H9 (cell line): ENCODE measurements around the gene ACBD3. TPM values are rescaled to one million over a fixed set of nuclear protein-coding genes. Genes with fewer than 3 reads are reported as not detected.

Source experiments
- DNase-seq: peaks from one replicate; pipeline ENCODE4 v3.0.0-alpha.2; 2017
- H2AFZ ChIP-seq: one replicate; pipeline ENCODE4 v1.6.1; 2013; ENCODE audit warnings: mild to moderate bottlenecking, low read length, control low read depth, moderate library complexity
- H2AK5ac ChIP-seq: 2 replicates; pipeline ENCODE4 v1.6.1; 2013; ENCODE audit warnings: low read length, control low read depth, mixed read lengths; ENCODE audit not compliant: insufficient read length
- H2BK120ac ChIP-seq: one replicate; pipeline ENCODE4 v1.6.1; 2013; ENCODE audit warnings: low read depth, mild to moderate bottlenecking, low read length, control low read depth, inconsistent platforms; ENCODE audit not compliant: poor library complexity, severe bottlenecking
- H2BK12ac ChIP-seq: 2 replicates; pipeline ENCODE4 v1.6.1; 2013; ENCODE audit warnings: low read length, control low read depth, mixed read lengths, low read depth; ENCODE audit not compliant: insufficient read length
- H2BK15ac ChIP-seq: 2 replicates; pipeline ENCODE4 v1.6.1; 2013; ENCODE audit warnings: low read depth, low read length, control low read depth
- H2BK20ac ChIP-seq: one replicate; pipeline ENCODE4 v1.6.1; 2013; ENCODE audit warnings: low read depth, mild to moderate bottlenecking, low read length, control low read depth, inconsistent platforms; ENCODE audit not compliant: poor library complexity, severe bottlenecking
- H2BK5ac ChIP-seq: 2 replicates; pipeline ENCODE4 v1.6.1; 2013; ENCODE audit warnings: low read length, control low read depth, mixed read lengths; ENCODE audit not compliant: insufficient read length
- H3K14ac ChIP-seq: 2 replicates; pipeline ENCODE4 v1.6.1; 2013; ENCODE audit warnings: low read length, control low read depth; ENCODE audit not compliant: insufficient read depth
- H3K18ac ChIP-seq: 2 replicates; pipeline ENCODE4 v1.6.1; 2013; ENCODE audit warnings: low read depth, mild to moderate bottlenecking, mixed read lengths, low read length, control low read depth; ENCODE audit not compliant: insufficient read length
- H3K23ac ChIP-seq: 2 replicates; pipeline ENCODE4 v1.6.1; 2013; ENCODE audit warnings: low read length, control low read depth, mixed read lengths, low read depth; ENCODE audit not compliant: insufficient read length
- H3K23me2 ChIP-seq: 2 replicates; pipeline ENCODE4 v1.6.1; 2013; ENCODE audit warnings: low read depth, mild to moderate bottlenecking, mixed read lengths, low read length, control low read depth; ENCODE audit not compliant: insufficient read length, poor library complexity, severe bottlenecking
- H3K27ac ChIP-seq: 2 replicates; pipeline ENCODE4 v1.5.1; 2013; ENCODE audit warnings: low read length, control low read depth, mixed read lengths, low read depth; ENCODE audit not compliant: insufficient read length
- H3K27me3 ChIP-seq: 2 replicates; pipeline ENCODE4 v1.6.1; 2013; ENCODE audit warnings: low read length, control low read depth, inconsistent platforms; ENCODE audit not compliant: insufficient read depth
- H3K4ac ChIP-seq: 2 replicates; pipeline ENCODE4 v1.6.1; 2013; ENCODE audit warnings: low read depth, mild to moderate bottlenecking, control low read depth, inconsistent platforms, low read length, moderate library complexity
- H3K4me1 ChIP-seq: 2 replicates; pipeline ENCODE4 v1.6.1; 2013; ENCODE audit warnings: low read length, control low read depth, inconsistent platforms; ENCODE audit not compliant: insufficient read depth
- H3K4me2 ChIP-seq: 2 replicates; pipeline ENCODE4 v1.6.1; 2013; ENCODE audit warnings: low read length, control low read depth, mixed read lengths; ENCODE audit not compliant: insufficient read length, insufficient read depth
- H3K56ac ChIP-seq: 2 replicates; pipeline ENCODE4 v1.6.1; 2013; ENCODE audit warnings: low read depth, mild to moderate bottlenecking, mixed read lengths, low read length, control low read depth; ENCODE audit not compliant: insufficient read length
- H3K79me1 ChIP-seq: 2 replicates; pipeline ENCODE4 v1.6.1; 2013; ENCODE audit warnings: low read depth, mild to moderate bottlenecking, moderate library complexity, low read length, control low read depth, inconsistent platforms; ENCODE audit not compliant: insufficient read depth, poor library complexity, severe bottlenecking
- H3K79me2 ChIP-seq: 2 replicates; pipeline ENCODE4 v1.6.1; 2013; ENCODE audit warnings: low read length, control low read depth, inconsistent platforms; ENCODE audit not compliant: insufficient read depth
- H3K9ac ChIP-seq: 2 replicates; pipeline ENCODE4 v1.6.1; 2013; ENCODE audit warnings: low read length, control low read depth, mixed read lengths; ENCODE audit not compliant: insufficient read length; ENCODE audit errors: extremely low read depth
- H3K9me3 ChIP-seq: one replicate; pipeline ENCODE4 v1.6.1; 2013; ENCODE audit warnings: low read depth, low read length, inconsistent platforms; ENCODE audit not compliant: control insufficient read depth
- H3T11ph ChIP-seq: one replicate; pipeline ENCODE4 v1.6.1; 2013; ENCODE audit warnings: mild to moderate bottlenecking, low read length, control low read depth, inconsistent platforms
- H4K20me1 ChIP-seq: one replicate; pipeline ENCODE4 v1.6.1; 2013; ENCODE audit not compliant: control insufficient read depth, insufficient read length, insufficient read depth
- H4K5ac ChIP-seq: 2 replicates; pipeline ENCODE4 v1.6.1; 2013; ENCODE audit warnings: low read depth, mild to moderate bottlenecking, mixed read lengths, low read length, control low read depth; ENCODE audit not compliant: insufficient read length
- H4K8ac ChIP-seq: replicated peaks from 2 replicates; pipeline ENCODE4 v1.6.1; 2013; ENCODE audit warnings: low read length, control low read depth, mixed read lengths, low read depth; ENCODE audit not compliant: insufficient read length
- H4K91ac ChIP-seq: 2 replicates; pipeline ENCODE4 v1.6.1; 2013; ENCODE audit warnings: low read depth, mild to moderate bottlenecking, moderate library complexity, mixed read lengths, low read length, control low read depth; ENCODE audit not compliant: insufficient read length
- H3K27ac Mint-ChIP-seq, 3 experiments: 2 replicates in 2 of 3; 3 replicates in 1 of 3; pipeline ENCODE4 v1.8.0; 2020 to 2021; ENCODE audit warnings: mixed read lengths in 3 of 3, mild to moderate bottlenecking in 1 of 3, moderate library complexity in 1 of 3
- H3K27me3 Mint-ChIP-seq: 2 replicates; pipeline ENCODE4 v1.8.0; 2021; ENCODE audit warnings: low read depth, mild to moderate bottlenecking, moderate library complexity, mixed read lengths
- H3K36me3 Mint-ChIP-seq, 3 experiments: 2 replicates in 2 of 3; 3 replicates in 1 of 3; pipeline ENCODE4 v1.8.0; 2020 to 2021; ENCODE audit warnings: low read depth in 3 of 3, mixed read lengths in 3 of 3; ENCODE audit not compliant: insufficient read depth in 1 of 3
- H3K4me1 Mint-ChIP-seq, 2 experiments: 2 replicates each; pipeline ENCODE4 v1.8.0; 2020; ENCODE audit warnings: mixed read lengths in 2 of 2
- H3K4me3 Mint-ChIP-seq, 2 experiments: 2 replicates in 1 of 2; 3 replicates in 1 of 2; pipeline ENCODE4 v1.8.0; 2020 to 2021; ENCODE audit warnings: mild to moderate bottlenecking in 2 of 2, mixed read lengths in 2 of 2, moderate library complexity in 1 of 2
- H3K9me3 Mint-ChIP-seq, 2 experiments: 2 replicates in 1 of 2; 3 replicates in 1 of 2; pipeline ENCODE4 v1.8.0; 2020; ENCODE audit warnings: mild to moderate bottlenecking in 2 of 2, mixed read lengths in 2 of 2, moderate library complexity in 1 of 2
- CTCF ChIP-seq: fragments of 200-600 bp; sonication (generic); conservative IDR thresholded peaks from 3 replicates; pipeline ENCODE4 v1.8.0; 2021; ENCODE audit warnings: antibody characterized with exemption, mild to moderate bottlenecking
- WGBS: extraction: QIAGEN DNeasy Blood & Tissue Kit; methylation state at CpG from one replicate; pipeline ENCODE4 v1.1.7; 2013; ENCODE audit warnings: missing lambda C conversion rate, low lambda C conversion rate, mixed read lengths; ENCODE audit not compliant: insufficient read length; ENCODE audit errors: extremely low coverage; 5-methylcytosine and 5-hydroxymethylcytosine counted together
- total RNA-seq: library from RNA; stranded (reverse); gene quantifications from 2 replicates; pipeline ENCODE4 v1.2.1, GENCODE V29; 2021

The ACBD3 gene
- total RNA-seq, 1 experiment from 2014 or later = 30.8 TPM

- TF ChIP-seq CTCF = no peak
- Histone ChIP-seq H3K79me1 (no peaks in the 10 kb centered on the region), H3K14ac (no peak overlapping the region), H3K27me3 (no peaks in the 10 kb centered on the region), H3K23ac (no peak overlapping the region), H2BK20ac (no peak overlapping the region), H3K79me2 (no peaks in the 10 kb centered on the region), H3T11ph (no peak overlapping the region), H4K20me1 (no peaks in the 10 kb centered on the region), H3K4ac (no peak overlapping the region), H2AFZ (no peak overlapping the region), H2BK120ac (no peak overlapping the region), H3K4me2 (no peak overlapping the region), H3K9ac (no peak overlapping the region), H4K91ac (no peak overlapping the region), H2BK5ac (no peak overlapping the region), H4K5ac (no peak overlapping the region), H3K18ac (no peak overlapping the region), H3K23me2 (peaks cover 8% of the 10 kb centered on the region), H3K9me3 (no peaks in the 10 kb centered on the region), H3K4me1 (peaks cover 6% of the 10 kb centered on the region; the same call in 1 of the 2 replicates), H2BK15ac (no peak overlapping the region), H2BK12ac (no peak overlapping the region), H3K27ac (no peak overlapping the region), H4K8ac (no peak overlapping the region), H3K56ac (no peak overlapping the region), H2AK5ac (no peak overlapping the region)
- H3K27me3 Mint-ChIP-seq = peaks cover 2% of the 10 kb centered on the region; the same call in 1 of the 2 replicates
- H3K4me1 Mint-ChIP-seq = peaks cover 42 to 50% of the 10 kb centered on the region in 2 experiments
- no peak overlapping the region; a peak in 1 of 7 replicates for H3K27ac Mint-ChIP-seq
- no peak overlapping the region for H3K4me3 Mint-ChIP-seq
- no peak for DNase-seq
- H3K36me3 Mint-ChIP-seq = peaks cover 0 to 4% (median 0%) of the 10 kb centered on the region in 3 experiments; a peak in 2 of 7 replicates
- H3K9me3 Mint-ChIP-seq = no peaks in the 10 kb centered on the region
- no CpG with 5 or more reads among the region's 10 CpGs for WGBS
Measured at GRCh38 chr1:226125831-226126230, 60.7 kb downstream of the ACBD3 start.
